GM19240 (cell line): ENCODE data around the gene CASP3.
"Not testable (repeated sequence)": the region's sequence is repeated elsewhere in the genome, so short reads cannot be mapped to it uniquely, and the experiment has no call there.

ENCODE experiments used
- DNase-seq: peaks from one replicate; pipeline ENCODE4 v3.0.0; 2011; ENCODE audit warnings: low spot score; ENCODE audit not compliant: insufficient read length

CASP3 gene

DNA sequence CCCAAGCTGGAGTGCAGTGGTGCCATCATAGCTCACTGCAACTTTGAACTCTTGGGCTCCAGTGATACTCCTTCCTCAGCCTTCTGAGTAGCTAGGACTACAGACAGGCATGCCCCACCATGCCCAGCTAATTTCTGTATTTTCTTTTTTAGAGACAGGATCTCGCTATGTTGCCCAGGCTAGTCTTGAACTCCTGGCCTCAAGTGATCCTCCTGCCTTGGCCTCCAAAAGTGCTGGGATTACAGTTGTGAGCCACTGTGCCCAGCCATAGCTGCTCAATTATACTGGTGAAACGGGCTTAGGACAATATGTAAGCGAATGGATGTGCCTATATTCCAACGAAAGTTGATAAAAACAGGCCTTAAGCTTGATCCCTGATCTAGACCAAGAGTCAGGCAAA lies 13.1 kb downstream of the CASP3 start:
- DNase-seq, result no peak

GRCh38 chr4:184635381-184635780 lies 13.9 kb downstream of the CASP3 start:
- no peak for DNase-seq

- DNase-seq, result no peak
Observed at GRCh38 chr4:184632842-184633241, 16.4 kb downstream of the CASP3 start.

DNA sequence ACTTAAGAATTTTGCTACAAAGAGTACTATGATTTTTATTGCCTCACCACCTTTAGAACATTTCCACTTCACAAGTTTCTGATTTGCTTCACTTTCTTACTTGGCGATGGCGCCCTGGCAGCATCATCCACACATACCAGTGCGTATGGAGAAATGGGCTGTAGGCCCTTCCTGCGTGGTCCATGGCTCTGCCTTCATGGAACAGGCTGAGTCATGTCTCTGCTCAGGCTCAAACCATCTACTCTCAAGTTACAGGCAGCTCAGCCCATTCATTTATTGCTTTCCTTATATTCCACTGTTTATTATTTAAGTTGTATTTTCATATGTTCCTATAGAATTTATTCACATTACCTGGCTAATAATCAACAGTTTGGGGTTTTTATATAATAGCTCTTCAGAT lies 21.1 kb downstream of the CASP3 start:
- no peak for DNase-seq

- DNase-seq, result not testable (repeated sequence)
Observed at GRCh38 chr4:184625783-184626596, 23.3 kb downstream of the CASP3 start.

DNA sequence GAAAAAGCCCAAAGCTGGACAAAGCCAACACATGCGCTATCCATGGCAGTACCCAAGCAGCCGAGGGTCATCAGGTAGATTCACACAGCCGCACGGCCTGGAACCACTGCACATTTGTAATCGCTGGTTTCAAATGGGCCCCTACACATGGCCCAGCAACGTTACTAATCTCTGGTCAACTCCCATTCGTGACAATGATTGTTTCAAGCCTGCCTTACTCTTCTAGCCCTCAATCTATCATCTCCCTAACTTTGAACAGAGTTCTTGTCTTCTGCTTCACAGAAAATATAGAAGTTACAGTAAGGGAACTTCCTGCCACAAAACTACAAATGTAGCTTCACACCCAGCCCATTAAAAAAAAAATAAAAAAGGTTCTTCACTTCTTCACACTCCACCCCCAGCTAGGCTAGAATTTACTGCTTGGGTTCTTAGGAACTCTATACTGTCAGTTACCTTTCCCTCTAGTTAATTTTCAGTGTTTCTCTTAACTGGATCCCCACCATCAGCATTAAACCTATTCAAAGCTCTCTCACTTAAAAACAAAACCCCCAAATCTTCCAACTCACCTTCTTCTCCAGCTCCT lies 24.2 kb downstream of the CASP3 start:
- no peak for DNase-seq

- DNase-seq, result not testable (repeated sequence)
Observed at GRCh38 chr4:184624504-184624903, 24.7 kb downstream of the CASP3 start.

DNA sequence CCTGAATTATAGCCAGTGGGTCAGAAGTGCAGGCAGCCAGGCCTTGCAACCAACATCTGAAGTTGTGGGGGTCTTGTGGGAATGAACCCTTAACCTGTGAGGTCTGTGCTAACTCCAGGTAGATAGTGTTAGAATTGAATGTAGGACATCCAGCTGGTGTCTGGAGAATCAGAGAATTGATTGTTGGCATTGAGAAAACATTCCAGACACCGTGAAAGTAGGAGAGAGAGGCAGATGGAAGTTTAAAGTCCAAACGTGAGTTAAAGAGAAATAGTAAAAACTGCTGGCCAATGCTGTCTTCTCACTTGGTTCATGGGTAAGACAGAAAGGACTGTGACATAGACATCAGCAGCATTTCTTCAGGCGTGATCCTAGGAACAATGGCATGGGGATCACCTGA lies 27.7 kb downstream of the CASP3 start:
- DNase-seq, result no peak

- no peak for DNase-seq
Observed at GRCh38 chr4:184620212-184620867, 28.9 kb downstream of the CASP3 start.

- no peak for DNase-seq
Observed at GRCh38 chr4:184617600-184618196, 31.5 kb downstream of the CASP3 start.

DNA sequence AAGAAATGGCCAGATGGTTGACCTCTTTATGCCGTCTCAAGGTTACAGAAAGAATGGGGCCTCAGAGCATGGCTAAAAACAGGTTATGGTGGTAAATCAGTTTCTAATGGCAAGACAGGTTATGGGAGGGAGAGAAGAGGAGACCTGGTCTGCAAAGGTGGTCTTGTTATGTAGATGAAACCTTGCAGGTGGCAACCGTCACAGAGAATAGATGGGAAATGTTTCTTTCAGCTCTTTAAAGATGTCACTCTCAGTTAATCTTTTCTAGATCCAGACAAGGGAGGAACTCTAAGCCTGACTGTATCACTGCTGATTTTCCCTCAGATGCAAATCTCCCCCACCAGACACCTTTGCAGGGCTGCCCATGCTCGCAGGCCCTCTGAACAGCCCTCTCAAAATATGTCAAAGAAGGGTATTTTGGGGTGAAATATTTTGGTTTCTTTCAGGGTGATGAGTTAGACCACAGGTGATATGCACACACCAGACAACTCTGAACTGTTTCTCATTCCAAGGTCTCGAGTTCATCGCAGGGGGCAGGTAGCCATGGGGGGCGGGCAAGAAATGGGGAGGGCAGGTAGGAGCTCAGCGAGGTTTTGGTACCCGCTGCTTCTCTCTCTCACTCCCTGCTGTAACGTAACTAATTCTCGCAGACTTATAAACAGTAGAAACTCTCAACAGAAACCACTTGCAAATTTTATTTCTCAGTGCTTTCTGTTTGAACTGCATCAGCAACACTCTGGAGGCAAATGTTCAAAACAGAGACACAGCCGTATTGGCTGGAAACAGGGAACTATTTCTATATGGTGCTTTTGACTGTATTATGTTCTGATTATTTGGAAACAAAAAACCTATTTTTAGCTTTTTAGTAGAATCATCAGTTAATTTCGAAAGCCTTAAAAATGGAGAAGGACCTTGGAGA lies 32.4 kb downstream of the CASP3 start:
- peak; percentile 41 for DNase-seq

GRCh38 chr4:184616168-184616567 lies 33.1 kb downstream of the CASP3 start:
- not testable (repeated sequence) for DNase-seq

- no peak for DNase-seq
Observed at GRCh38 chr4:184614509-184614908, 34.7 kb downstream of the CASP3 start.

GRCh38 chr4:184613405-184613804 lies 35.8 kb downstream of the CASP3 start:
- DNase-seq, result no peak

- no peak for DNase-seq
Observed at GRCh38 chr4:184612074-184612473, 37.2 kb downstream of the CASP3 start.

GRCh38 chr4:184607429-184607828 lies 41.8 kb downstream of the CASP3 start:
- DNase-seq, result not testable (repeated sequence)

DNA sequence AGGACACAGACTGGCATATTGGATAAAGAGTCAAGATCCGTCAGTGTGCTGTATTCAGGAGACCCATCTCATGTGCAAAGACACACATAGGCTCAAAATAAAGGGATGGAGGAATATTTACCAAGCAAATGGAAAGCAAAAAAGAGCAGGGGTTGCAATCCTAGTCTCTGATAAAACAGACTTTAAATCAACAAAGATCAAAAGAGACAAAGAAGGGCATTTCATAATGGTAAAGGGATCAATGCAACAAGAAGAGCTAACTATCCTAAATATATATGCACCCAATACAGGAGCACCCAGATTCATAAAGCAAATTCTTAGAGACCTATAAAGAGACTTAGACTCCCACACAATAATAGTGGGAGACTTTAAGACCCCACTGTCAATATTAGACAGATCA lies 46.4 kb downstream of the CASP3 start:
- not testable (repeated sequence) for DNase-seq

DNA sequence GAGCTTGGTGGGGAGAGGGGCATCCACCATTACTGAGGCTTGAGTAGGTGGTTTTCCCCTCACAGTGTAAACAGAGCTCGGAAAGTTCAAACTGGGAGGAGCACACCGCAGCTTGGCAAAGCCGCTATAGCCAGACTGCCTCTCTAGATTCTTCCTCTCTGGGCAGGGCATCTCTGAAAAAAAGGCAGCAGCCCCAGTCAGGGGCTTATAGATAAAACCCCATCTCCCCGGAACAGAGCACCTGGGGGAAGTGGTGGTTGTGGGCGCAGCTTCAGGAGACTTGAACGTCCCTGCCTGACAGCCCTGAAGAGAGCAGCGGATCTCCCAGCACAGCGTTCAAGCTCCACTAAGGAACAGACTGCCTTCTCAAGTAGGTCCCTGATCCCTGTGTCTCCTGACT lies 48.3 kb downstream of the CASP3 start:
- DNase-seq, result not testable (repeated sequence)

- no peak for DNase-seq
Observed at GRCh38 chr4:184599492-184600135, 49.6 kb downstream of the CASP3 start.

GRCh38 chr4:184598753-184599491 lies 50.3 kb downstream of the CASP3 start:
- DNase-seq, result no peak
